Measurements from ENCODE around the gene TAB2. TPM values are rescaled to one million over a fixed set of nuclear protein-coding genes. Genes with fewer than 3 reads are reported as not detected.

The TAB2 gene
- total RNA-seq, 4 donors from 2014 or later: 32.5 to 71.4 (median 43.8) TPM

DNA sequence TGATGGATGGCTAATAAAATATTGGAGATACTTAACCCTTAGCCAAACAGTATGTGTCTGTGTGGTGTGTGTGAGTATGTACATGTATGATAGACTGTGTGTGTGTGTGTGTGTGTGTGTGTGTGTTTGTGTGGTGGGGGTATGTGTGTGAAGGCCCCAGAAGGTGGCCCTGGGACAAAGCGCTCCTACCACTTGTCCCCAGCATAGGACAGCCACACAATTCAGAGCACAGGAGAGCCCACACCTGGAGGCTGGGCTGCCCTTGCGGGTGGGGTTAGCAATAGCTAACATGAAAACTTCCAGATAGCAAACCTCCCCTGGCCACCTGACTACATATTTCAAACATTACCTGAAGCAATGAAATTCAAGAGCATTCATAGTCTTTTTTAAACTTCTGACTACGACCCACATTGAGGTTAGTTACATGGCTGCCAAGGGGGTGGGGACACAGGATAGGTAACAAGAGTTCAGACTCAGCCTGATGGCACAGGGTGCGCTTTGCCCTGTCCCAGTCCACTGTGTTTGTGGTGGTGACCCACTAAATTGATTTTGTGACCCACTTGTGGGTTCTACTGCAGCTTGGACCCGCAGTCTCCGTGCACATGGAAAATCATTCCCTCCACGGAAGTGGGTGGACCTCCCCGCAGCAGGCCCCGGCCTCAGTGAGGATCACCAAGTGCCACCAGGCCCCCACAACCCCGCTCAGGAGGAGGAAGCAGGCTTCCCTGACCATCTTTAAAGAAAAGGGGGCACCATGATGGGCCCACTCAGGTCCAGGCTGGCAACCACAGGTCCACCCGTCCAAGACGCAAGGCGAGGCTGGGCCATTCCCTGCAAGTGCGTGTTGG is 132.5 kb downstream of the TAB2 start:
- TF ChIP-seq POLR2A (IDR thresholded peaks at IDR 0.05) (no peak), CTCF (IDR thresholded peaks at IDR 0.05) (no peak)
- WGBS, 2 donors: 72 to 75% methylated on average over 10 to 14 of the region's 14 CpGs
- intact Hi-C loops (cut with DNase I; ENCODE audit: low total_unique reads): no loop called here
- no peak for DNase-seq (ENCODE audit: low spot score in 2 of 2)
- no peak overlapping the region for H3K4me3 ChIP-seq (ENCODE audit: low read depth, poor library complexity, severe bottlenecking)

DNA sequence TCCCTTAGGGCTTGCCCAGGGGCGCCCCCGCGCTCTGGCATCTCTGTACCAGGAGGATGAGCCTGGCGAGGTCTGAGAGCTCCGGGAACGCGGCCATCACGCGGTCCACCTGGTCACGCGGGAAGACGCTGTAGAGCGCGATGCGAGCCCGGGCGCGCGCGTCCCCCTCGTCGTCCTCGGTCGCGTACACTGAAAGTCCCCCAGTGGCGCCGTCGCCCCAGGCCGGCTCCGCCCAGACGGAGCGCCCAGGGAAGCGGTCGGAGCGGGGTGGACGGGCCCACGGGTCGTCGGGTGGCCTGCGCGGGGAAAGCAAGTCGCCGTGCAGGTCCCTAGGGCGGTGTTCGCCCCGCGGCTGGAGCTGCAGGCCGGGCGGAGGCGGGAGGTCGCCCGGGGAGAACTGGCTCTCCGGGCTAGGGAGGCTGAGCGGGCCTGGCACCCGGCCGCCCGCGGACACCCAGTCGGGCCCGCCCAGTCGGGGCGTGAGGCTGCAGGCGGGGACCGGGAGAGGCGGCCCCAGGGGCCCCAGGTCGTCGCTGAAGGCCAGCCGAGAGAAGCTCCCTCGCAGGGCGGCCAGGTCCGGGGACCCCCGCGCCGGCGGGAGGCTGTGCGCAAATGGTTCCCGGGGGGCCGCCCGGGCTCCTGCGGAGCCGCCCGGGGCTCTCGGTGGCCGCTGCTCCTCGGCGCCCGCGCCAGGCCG is 133.3 kb downstream of the TAB2 start:
- TF ChIP-seq POLR2A (IDR thresholded peaks at IDR 0.05) (no peak), CTCF (IDR thresholded peaks at IDR 0.05) (no peak)
- WGBS, 2 donors: 13 to 15% methylated on average over 13 to 55 of the region's 89 CpGs
- H3K4me3 ChIP-seq (ENCODE audit: low read depth, poor library complexity, severe bottlenecking): no peak overlapping the region
- intact Hi-C loops (cut with DNase I; ENCODE audit: low total_unique reads): no loop called here
- no peak for DNase-seq (ENCODE audit: low spot score in 2 of 2)

GRCh38 chr6:149451376-149452036 is 134.0 kb downstream of the TAB2 start:
- intact Hi-C loops (cut with DNase I; ENCODE audit: low total_unique reads): no loop called here
- H3K4me3 ChIP-seq (ENCODE audit: low read depth, poor library complexity, severe bottlenecking): no peak overlapping the region
- DNase-seq (ENCODE audit: low spot score in 2 of 2): peak in 1 of 2 donors; percentile 89
- 41 to 67% methylated on average over 16 to 44 of the region's 47 CpGs for WGBS, 2 donors
- TF ChIP-seq POLR2A (IDR thresholded peaks at IDR 0.05) (no peak), CTCF (IDR thresholded peaks at IDR 0.05) (no peak)

- intact Hi-C loops (cut with DNase I; ENCODE audit: low total_unique reads): no loop called here
- H3K4me3 ChIP-seq (ENCODE audit: low read depth, poor library complexity, severe bottlenecking): no peak overlapping the region
- TF ChIP-seq CTCF (IDR thresholded peaks at IDR 0.05) (no peak), POLR2A (IDR thresholded peaks at IDR 0.05) (no peak)
- no peak for DNase-seq (ENCODE audit: low spot score in 2 of 2)
- 86 to 88% methylated on average over 10 to 11 of the region's 13 CpGs for WGBS, 2 donors
Measured at GRCh38 chr6:149452037-149452939, 134.8 kb downstream of the TAB2 start.
